NCI-H2227 (cell line): Measurements from ENCODE around the gene TMEM138.
A peak's percentile ranks its signal among the peaks of the same experiment; 100 is the strongest.

Source experiments
- DNase-seq: peaks from one replicate; lab custom pipeline; 2025; ENCODE audit not compliant: unreplicated experiment; lab: John Stamatoyannopoulos, UW

The TMEM138 gene

DNA sequence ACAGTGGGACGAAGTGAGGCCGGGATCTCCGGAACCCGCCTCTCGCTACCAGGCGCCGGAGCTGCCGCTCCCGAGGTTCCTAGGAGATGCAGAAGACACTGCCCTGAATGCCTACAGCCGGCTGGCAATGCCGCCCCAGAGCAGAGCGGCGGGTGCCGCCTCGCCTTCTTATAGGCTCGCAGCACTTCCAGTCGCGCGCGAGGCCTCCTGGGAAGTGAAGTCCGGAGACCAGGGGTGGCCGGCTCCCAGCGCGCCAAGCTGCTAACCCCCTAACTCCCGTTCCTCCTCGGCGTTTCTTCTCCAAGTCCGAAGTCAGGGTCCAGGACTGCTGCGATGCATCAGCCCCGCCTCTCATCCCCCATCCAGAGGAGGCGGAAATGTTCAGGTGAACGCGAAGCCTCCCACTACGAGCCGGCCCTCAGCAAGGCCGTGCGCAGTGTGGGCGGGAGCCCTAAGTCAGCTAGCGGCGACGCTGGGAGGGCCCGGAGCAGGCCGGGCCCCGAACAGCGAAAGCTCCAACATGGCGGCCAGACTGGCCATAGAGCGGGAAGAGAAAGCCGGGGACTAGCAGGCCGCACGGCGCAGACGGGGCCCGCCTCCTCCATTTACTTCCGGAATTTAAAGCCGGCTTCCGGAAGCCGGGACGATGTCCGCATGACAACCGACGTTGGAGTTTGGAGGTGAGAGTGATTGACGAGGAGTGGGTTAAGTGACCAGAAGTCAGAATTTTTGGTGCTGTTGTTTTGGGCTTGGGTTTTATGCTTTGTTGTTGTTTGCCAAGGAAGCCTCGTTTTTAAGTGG is at the start of gene TMEM138, which contains the start of gene CYB561A3:
Gene TMEM138, plus strand, starts transcription at position 634 of the 801 bp plus-strand sequence. CDS start 2,017 bp downstream, outside the sequence.
Gene CYB561A3, minus strand, starts transcription at position 142 of the 801 bp plus-strand sequence. CDS start 5,169 bp downstream, outside the sequence.
- peak; percentile 97 for DNase-seq

- no peak for DNase-seq
These were observed 46.9 kb upstream of the TMEM138 start for GRCh38 chr11:61315260-61315659.

- no peak for DNase-seq
These were observed 36.3 kb upstream of the TMEM138 start for GRCh38 chr11:61325649-61326414.

- no peak for DNase-seq
These were observed 34.5 kb upstream of the TMEM138 start for GRCh38 chr11:61327669-61328071.

- no peak for DNase-seq
These were observed 33.8 kb upstream of the TMEM138 start for GRCh38 chr11:61328351-61328750.

DNA sequence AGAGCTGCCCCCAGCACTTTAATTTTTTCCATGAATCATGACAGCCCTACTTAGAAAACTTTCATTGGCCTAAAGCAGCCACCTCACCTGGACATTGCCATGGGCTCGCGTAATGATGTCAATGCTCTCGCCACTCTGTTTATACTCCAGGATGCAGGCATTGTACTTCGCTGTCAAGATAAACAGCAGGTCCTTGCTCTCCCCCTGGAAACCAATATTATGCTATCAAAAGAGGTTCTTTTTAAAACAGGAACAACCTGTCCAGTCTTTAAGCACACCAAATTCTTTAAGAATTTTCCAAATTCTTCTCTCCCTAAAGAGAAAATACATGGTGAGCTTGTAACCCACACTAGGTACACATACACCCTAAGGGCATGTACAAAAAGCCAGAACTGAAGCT is 32.3 kb upstream of the TMEM138 start:
- DNase-seq = no peak

DNA sequence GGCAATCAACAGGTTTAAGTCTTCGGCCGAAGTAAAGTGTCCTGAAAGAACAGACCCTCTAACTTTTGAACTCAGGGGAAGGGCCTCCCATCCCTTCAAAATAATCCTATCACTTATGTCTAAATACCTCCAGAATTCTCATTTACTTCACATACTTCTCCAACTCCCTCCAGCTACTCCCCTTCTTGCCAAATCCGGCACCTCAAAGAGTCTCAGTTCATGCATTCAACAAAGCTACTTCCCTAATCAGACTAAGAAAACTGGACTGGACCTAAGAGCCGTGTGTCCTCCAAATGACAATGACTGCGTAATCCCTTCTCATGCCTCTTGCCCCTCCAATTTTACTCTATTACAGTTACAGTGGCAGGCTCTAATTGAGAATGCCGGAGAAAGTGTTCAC is 30.5 kb upstream of the TMEM138 start:
- no peak for DNase-seq

DNA sequence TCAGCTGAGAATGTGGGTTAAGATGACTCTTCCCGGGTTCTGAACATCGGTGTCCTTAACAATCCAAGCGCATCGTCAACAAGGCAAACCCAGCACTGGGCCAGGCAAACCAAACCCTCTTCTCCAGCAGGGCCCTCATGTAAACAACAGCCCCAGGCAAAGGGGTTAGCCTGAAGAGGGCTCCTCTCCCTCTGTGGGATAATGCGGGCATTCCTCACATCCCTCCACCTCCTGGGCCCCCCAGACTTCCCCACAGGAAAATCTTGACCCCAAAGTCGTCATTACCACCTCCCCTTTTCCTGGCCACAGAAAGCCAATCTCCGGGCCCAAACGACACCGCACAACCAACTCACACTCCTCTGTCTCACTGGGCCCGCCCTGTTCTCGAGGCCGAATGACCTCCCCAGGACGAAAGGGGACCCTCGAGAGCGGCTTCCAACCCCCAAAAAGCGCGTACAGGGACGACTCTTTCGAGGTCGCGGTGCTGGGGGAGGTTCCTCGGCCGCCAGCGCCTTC is 29.8 kb upstream of the TMEM138 start:
- peak; percentile 28 for DNase-seq

DNA sequence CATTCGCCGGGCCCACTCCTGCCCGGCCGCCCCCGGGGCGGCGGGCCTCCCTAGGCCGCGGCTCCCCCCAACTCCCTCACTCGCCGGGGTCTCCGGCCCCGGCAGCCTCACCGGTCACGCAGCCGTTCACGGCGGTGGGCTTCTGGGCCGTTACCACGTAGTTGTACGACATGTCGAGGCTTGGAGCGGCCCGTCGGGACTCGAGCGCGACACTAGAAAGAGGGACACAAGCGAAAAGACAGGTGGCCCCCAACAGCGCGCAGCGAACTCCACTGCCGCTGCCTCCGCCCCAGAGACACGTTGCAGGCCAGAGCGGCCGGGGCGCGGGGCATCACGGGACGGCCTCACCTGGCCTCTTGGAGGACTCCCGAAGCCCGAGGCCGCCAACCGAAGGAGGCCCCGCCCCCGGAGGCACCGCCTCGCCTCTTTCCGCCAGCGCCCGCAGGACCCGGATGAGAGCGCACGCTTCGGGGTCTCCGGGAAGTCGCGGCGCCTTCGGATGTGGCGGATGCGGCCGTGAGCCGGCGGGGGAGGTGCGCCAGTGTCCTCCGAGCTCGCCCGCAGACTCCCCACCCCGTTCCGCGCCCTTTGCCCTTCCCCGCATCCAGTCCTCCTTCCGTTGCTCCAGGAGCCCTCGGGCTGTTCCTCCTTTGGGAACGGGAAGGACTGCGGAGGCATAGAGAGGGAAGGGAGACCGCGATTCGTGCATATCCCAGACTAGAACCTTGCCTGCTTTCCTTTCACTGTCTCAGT is 29.2 kb upstream of the TMEM138 start, which contains the start of the genes DDB1 and TKFC:
Gene DDB1, minus strand, starts transcription at position 309 of the 753 bp plus-strand sequence. Its CDS starts 137 bp downstream, at position 172.
Gene TKFC, plus strand, starts transcription at position 432 of the 753 bp plus-strand sequence. CDS start 1,501 bp downstream, outside the sequence.
- peak; percentile 98 for DNase-seq

GRCh38 chr11:61333550-61334433 is 28.4 kb upstream of the TMEM138 start:
- DNase-seq = peak; percentile 51

DNA sequence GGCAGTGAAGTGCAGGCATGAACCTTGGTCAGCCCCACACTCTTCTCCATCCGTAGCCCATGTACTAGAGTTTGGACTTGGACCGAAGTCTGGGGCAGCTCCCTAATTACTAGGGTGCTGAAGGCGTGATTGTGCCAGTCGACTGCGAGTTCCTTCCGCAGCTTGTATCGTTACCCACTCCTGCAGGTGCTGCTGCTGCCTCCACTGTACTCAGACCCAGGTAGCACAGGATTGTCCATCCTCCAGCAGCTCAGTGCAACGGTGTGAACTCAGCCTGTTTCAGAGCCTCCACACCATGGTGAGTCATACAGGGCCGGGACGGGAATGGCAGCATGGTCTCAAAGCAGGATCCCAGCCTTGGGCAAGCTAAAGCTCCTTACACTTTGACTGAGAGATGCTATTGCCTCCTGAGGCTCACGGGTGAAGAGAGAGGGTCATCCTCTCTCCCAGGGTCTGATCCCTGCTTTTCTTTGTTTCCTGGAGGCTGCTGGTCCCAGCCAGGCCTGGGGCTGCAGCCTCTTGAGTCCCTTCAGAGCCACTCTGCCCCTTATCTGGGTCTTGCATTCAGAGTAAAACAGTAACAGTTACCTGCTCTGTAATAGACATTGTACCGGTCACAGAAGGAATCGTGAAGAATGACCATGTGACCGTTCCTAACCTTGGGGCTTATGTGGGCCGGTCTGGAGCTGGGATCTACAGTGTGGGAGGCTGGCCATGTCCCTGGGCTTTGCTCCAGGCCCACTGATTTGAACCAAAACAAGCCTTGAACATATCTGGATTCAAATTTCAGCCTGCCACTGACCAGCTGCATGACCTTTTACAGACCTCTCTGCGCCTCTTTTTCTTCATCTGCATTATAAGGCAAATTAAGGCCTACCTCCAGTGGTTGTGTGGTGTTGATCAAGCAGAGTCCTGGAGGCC is 27.5 kb upstream of the TMEM138 start:
- no peak for DNase-seq

- no peak for DNase-seq
These were observed 26.8 kb upstream of the TMEM138 start for GRCh38 chr11:61335355-61335710.

GRCh38 chr11:61336171-61336935 is 25.8 kb upstream of the TMEM138 start:
- peak; percentile 92 for DNase-seq

- no peak for DNase-seq
These were observed 24.3 kb upstream of the TMEM138 start for GRCh38 chr11:61337706-61338470.

GRCh38 chr11:61338783-61339489 is 23.2 kb upstream of the TMEM138 start:
- no peak for DNase-seq

DNA sequence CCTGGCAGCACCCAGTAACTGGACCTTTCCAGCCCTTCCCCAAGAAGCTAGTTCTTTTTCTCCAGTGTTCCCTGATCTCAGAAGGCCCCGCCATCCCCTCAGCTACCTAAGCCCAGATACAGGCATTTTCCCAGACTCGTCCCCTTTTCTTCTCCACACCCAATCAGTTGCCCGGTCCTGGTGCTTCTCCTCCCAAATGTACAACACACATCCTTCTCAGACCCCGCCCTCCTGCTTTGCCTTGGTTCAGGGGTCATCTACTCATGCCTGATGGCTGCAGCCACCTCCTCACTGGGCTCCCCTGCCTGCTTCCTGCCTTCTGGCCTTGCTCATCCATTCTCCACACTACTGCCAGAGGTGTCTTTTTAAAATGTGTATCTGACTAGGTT is 22.7 kb upstream of the TMEM138 start:
- no peak for DNase-seq

- DNase-seq = no peak
These were observed 21.2 kb upstream of the TMEM138 start for GRCh38 chr11:61340979-61341378.
